Measurements from ENCODE around the gene ZNF292.

ZNF292 gene

GRCh38 chr6:87243812-87244211, 88.4 kb downstream of the ZNF292 start:
- no peak overlapping the region for H3K27ac ChIP-seq (ENCODE audit: low read depth, low read length)
- no peaks in the 10 kb centered on the region for H3K9me3 ChIP-seq (ENCODE audit: control insufficient read depth, insufficient read depth, low read depth, low read length)
- H3K4me1 ChIP-seq (ENCODE audit: control insufficient read depth, insufficient read depth, low read length) = no peaks in the 10 kb centered on the region
- H3K9ac ChIP-seq (ENCODE audit: low read length) = no peak overlapping the region
- H3K27me3 ChIP-seq (ENCODE audit: control insufficient read depth, insufficient read depth, low read length) = no peaks in the 10 kb centered on the region
- no peak overlapping the region for H3K4me3 ChIP-seq (ENCODE audit: low read depth, low read length)
- H3K36me3 ChIP-seq (ENCODE audit: control insufficient read depth, insufficient read depth, low read length) = peaks cover 58% of the 10 kb centered on the region

- peaks cover 62% of the 10 kb centered on the region for H3K36me3 ChIP-seq (ENCODE audit: control insufficient read depth, insufficient read depth, low read length)
These were observed 89.0 kb downstream of the ZNF292 start for GRCh38 chr6:87244380-87244779.

DNA sequence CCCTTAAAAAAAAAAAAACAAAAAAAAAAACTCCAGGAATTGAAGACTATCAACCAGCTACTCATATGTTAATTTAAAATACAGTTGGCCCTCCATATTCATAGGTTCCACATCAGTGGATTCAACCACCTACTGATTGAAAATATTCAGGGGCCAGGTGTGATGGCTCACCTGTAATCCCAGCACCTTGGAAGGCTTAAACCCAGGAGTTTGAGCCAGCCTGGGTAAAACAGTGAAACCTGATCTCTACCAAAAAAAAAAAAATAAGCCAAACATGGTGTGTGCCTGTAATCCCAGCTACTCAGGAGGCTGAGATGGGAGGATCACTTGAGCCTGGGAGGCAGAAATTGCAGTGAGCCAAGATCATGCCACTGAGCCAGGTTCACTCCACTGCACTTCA, 94.7 kb downstream of the ZNF292 start:
- no peak overlapping the region for H3K27ac ChIP-seq (ENCODE audit: low read depth, low read length)
- H3K9ac ChIP-seq (ENCODE audit: low read length) = no peak overlapping the region
- H3K27me3 ChIP-seq (ENCODE audit: control insufficient read depth, insufficient read depth, low read length) = no peaks in the 10 kb centered on the region
- H3K9me3 ChIP-seq (ENCODE audit: control insufficient read depth, insufficient read depth, low read depth, low read length) = no peaks in the 10 kb centered on the region
- no peaks in the 10 kb centered on the region for H3K4me1 ChIP-seq (ENCODE audit: control insufficient read depth, insufficient read depth, low read length)
- no peak overlapping the region for H3K4me3 ChIP-seq (ENCODE audit: low read depth, low read length)
- peaks cover 61% of the 10 kb centered on the region for H3K36me3 ChIP-seq (ENCODE audit: control insufficient read depth, insufficient read depth, low read length)

More at GRCh38 chr6:87244380-87244779, 89.0 kb downstream of the ZNF292 start:
- Histone ChIP-seq H3K27ac (ENCODE audit: low read depth, low read length) (no peak overlapping the region), H3K9me3 (ENCODE audit: control insufficient read depth, insufficient read depth, low read depth, low read length) (no peaks in the 10 kb centered on the region), H3K9ac (ENCODE audit: low read length) (no peak overlapping the region), H3K4me1 (ENCODE audit: control insufficient read depth, insufficient read depth, low read length) (no peaks in the 10 kb centered on the region), H3K27me3 (ENCODE audit: control insufficient read depth, insufficient read depth, low read length) (no peaks in the 10 kb centered on the region), H3K4me3 (ENCODE audit: low read depth, low read length) (no peak overlapping the region)

- H3K4me1 ChIP-seq (ENCODE audit: control insufficient read depth, insufficient read depth, low read length) = no peaks in the 10 kb centered on the region
- no peak overlapping the region for H3K4me3 ChIP-seq (ENCODE audit: low read depth, low read length)
- H3K27me3 ChIP-seq (ENCODE audit: control insufficient read depth, insufficient read depth, low read length) = no peaks in the 10 kb centered on the region
- no peak overlapping the region for H3K9ac ChIP-seq (ENCODE audit: low read length)
- peaks cover 4% of the 10 kb centered on the region; the same call in 1 of the 2 replicates for H3K9me3 ChIP-seq (ENCODE audit: control insufficient read depth, insufficient read depth, low read depth, low read length)
- H3K27ac ChIP-seq (ENCODE audit: low read depth, low read length) = no peak overlapping the region
- H3K36me3 ChIP-seq (ENCODE audit: control insufficient read depth, insufficient read depth, low read length) = peaks cover 66% of the 10 kb centered on the region
These were observed 95.9 kb downstream of the ZNF292 start for GRCh38 chr6:87251225-87251624.

DNA sequence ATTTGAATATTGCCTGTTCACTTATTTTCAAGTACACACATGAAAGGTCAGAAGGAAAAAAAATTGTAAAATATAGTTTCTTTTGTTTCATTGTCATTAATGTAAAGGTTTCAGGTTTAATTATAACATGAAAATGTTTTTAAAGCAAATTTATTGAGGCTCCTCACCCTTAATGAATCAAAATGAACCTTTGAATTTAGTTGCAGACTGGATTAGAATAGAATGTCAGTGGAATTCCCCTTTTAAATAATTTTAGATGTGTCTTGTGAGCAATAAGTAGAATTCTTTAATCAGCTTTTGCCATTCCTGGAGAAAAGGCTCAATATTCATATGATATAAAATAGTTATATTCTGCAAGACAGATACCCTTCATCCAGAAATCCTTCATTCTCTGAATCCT, 96.4 kb downstream of the ZNF292 start:
- Histone ChIP-seq H3K27ac (ENCODE audit: low read depth, low read length) (no peak overlapping the region), H3K4me3 (ENCODE audit: low read depth, low read length) (no peak overlapping the region), H3K9ac (ENCODE audit: low read length) (no peak overlapping the region), H3K9me3 (ENCODE audit: control insufficient read depth, insufficient read depth, low read depth, low read length) (peaks cover 9% of the 10 kb centered on the region; the same call in 1 of the 2 replicates), H3K36me3 (ENCODE audit: control insufficient read depth, insufficient read depth, low read length) (peaks cover 66% of the 10 kb centered on the region), H3K27me3 (ENCODE audit: control insufficient read depth, insufficient read depth, low read length) (no peaks in the 10 kb centered on the region), H3K4me1 (ENCODE audit: control insufficient read depth, insufficient read depth, low read length) (no peaks in the 10 kb centered on the region)

GRCh38 chr6:87257046-87257445, 101.7 kb downstream of the ZNF292 start:
- Histone ChIP-seq H3K4me1 (ENCODE audit: control insufficient read depth, insufficient read depth, low read length) (no peaks in the 10 kb centered on the region), H3K27me3 (ENCODE audit: control insufficient read depth, insufficient read depth, low read length) (no peaks in the 10 kb centered on the region), H3K4me3 (ENCODE audit: low read depth, low read length) (no peak overlapping the region), H3K9me3 (ENCODE audit: control insufficient read depth, insufficient read depth, low read depth, low read length) (peaks cover 26% of the 10 kb centered on the region; the same call in 1 of the 2 replicates), H3K27ac (ENCODE audit: low read depth, low read length) (no peak overlapping the region), H3K36me3 (ENCODE audit: control insufficient read depth, insufficient read depth, low read length) (peaks cover 81% of the 10 kb centered on the region), H3K9ac (ENCODE audit: low read length) (no peak overlapping the region)

GRCh38 chr6:87257565-87257964, 102.2 kb downstream of the ZNF292 start:
- Histone ChIP-seq H3K27ac (ENCODE audit: low read depth, low read length) (no peak overlapping the region), H3K9me3 (ENCODE audit: control insufficient read depth, insufficient read depth, low read depth, low read length) (peaks cover 26% of the 10 kb centered on the region; the same call in 1 of the 2 replicates), H3K9ac (ENCODE audit: low read length) (no peak overlapping the region), H3K27me3 (ENCODE audit: control insufficient read depth, insufficient read depth, low read length) (no peaks in the 10 kb centered on the region), H3K4me1 (ENCODE audit: control insufficient read depth, insufficient read depth, low read length) (no peaks in the 10 kb centered on the region), H3K4me3 (ENCODE audit: low read depth, low read length) (no peak overlapping the region), H3K36me3 (ENCODE audit: control insufficient read depth, insufficient read depth, low read length) (peaks cover 77% of the 10 kb centered on the region)

DNA sequence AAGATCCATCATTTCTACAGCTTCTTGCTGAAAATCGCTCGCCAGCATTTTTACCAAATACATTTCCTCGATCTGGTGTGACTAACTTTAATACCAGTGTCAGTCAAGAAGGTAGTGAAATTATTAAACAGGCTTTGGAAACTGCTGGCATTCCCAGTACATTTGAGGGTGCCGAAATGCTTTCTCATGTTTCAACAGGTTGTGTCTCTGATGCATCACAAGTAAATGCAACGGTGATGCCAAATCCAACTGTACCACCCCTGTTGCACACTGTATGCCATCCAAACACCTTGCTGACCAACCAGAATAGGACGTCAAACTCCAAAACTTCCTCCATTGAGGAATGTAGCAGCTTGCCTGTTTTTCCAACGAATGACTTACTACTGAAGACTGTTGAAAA, 102.6 kb downstream of the ZNF292 start:
- H3K4me3 ChIP-seq (ENCODE audit: low read depth, low read length) = no peak overlapping the region
- peaks cover 26% of the 10 kb centered on the region; the same call in 1 of the 2 replicates for H3K9me3 ChIP-seq (ENCODE audit: control insufficient read depth, insufficient read depth, low read depth, low read length)
- H3K4me1 ChIP-seq (ENCODE audit: control insufficient read depth, insufficient read depth, low read length) = no peaks in the 10 kb centered on the region
- H3K9ac ChIP-seq (ENCODE audit: low read length) = no peak overlapping the region
- H3K27ac ChIP-seq (ENCODE audit: low read depth, low read length) = no peak overlapping the region
- peaks cover 74% of the 10 kb centered on the region for H3K36me3 ChIP-seq (ENCODE audit: control insufficient read depth, insufficient read depth, low read length)
- H3K27me3 ChIP-seq (ENCODE audit: control insufficient read depth, insufficient read depth, low read length) = no peaks in the 10 kb centered on the region

DNA sequence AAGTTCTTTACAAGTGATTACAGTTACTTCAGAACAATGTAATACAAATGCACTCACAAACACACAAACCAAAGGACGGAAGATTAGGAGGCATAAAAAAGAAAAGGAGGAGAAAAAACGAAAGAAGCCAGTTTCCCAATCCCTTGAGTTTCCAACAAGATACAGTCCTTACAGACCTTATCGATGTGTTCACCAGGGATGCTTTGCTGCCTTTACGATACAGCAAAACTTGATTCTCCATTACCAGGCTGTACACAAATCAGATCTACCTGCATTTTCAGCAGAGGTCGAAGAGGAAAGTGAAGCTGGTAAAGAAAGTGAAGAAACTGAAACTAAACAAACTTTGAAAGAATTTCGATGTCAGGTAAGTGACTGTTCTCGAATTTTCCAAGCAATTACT, 104.4 kb downstream of the ZNF292 start:
- no peaks in the 10 kb centered on the region for H3K27me3 ChIP-seq (ENCODE audit: control insufficient read depth, insufficient read depth, low read length)
- H3K4me1 ChIP-seq (ENCODE audit: control insufficient read depth, insufficient read depth, low read length) = no peaks in the 10 kb centered on the region
- no peak overlapping the region for H3K4me3 ChIP-seq (ENCODE audit: low read depth, low read length)
- no peak overlapping the region for H3K9ac ChIP-seq (ENCODE audit: low read length)
- peaks cover 26% of the 10 kb centered on the region; the same call in 1 of the 2 replicates for H3K9me3 ChIP-seq (ENCODE audit: control insufficient read depth, insufficient read depth, low read depth, low read length)
- H3K27ac ChIP-seq (ENCODE audit: low read depth, low read length) = no peak overlapping the region
- H3K36me3 ChIP-seq (ENCODE audit: control insufficient read depth, insufficient read depth, low read length) = peaks cover 61% of the 10 kb centered on the region

GRCh38 chr6:87261534-87261933, 106.2 kb downstream of the ZNF292 start:
- no peak overlapping the region for H3K4me3 ChIP-seq (ENCODE audit: low read depth, low read length)
- H3K9ac ChIP-seq (ENCODE audit: low read length) = no peak overlapping the region
- no peaks in the 10 kb centered on the region for H3K4me1 ChIP-seq (ENCODE audit: control insufficient read depth, insufficient read depth, low read length)
- H3K27ac ChIP-seq (ENCODE audit: low read depth, low read length) = no peak overlapping the region
- peaks cover 43% of the 10 kb centered on the region for H3K36me3 ChIP-seq (ENCODE audit: control insufficient read depth, insufficient read depth, low read length)
- H3K9me3 ChIP-seq (ENCODE audit: control insufficient read depth, insufficient read depth, low read depth, low read length) = peaks cover 18% of the 10 kb centered on the region; the same call in 1 of the 2 replicates
- H3K27me3 ChIP-seq (ENCODE audit: control insufficient read depth, insufficient read depth, low read length) = no peaks in the 10 kb centered on the region

GRCh38 chr6:87264481-87264880, 109.1 kb downstream of the ZNF292 start:
- Histone ChIP-seq H3K9me3 (ENCODE audit: control insufficient read depth, insufficient read depth, low read depth, low read length) (peaks cover 5% of the 10 kb centered on the region; the same call in 1 of the 2 replicates), H3K27ac (ENCODE audit: low read depth, low read length) (no peak overlapping the region), H3K4me1 (ENCODE audit: control insufficient read depth, insufficient read depth, low read length) (no peaks in the 10 kb centered on the region), H3K36me3 (ENCODE audit: control insufficient read depth, insufficient read depth, low read length) (peaks cover 15% of the 10 kb centered on the region), H3K4me3 (ENCODE audit: low read depth, low read length) (no peak overlapping the region), H3K9ac (ENCODE audit: low read length) (no peak overlapping the region), H3K27me3 (ENCODE audit: control insufficient read depth, insufficient read depth, low read length) (no peaks in the 10 kb centered on the region)
